Measurements from ENCODE around the gene ZC3H12D.

GRCh38 chr6:149439626-149440025 is 45.2 kb downstream of the ZC3H12D start:
- TF ChIP-seq, protein P1, sequence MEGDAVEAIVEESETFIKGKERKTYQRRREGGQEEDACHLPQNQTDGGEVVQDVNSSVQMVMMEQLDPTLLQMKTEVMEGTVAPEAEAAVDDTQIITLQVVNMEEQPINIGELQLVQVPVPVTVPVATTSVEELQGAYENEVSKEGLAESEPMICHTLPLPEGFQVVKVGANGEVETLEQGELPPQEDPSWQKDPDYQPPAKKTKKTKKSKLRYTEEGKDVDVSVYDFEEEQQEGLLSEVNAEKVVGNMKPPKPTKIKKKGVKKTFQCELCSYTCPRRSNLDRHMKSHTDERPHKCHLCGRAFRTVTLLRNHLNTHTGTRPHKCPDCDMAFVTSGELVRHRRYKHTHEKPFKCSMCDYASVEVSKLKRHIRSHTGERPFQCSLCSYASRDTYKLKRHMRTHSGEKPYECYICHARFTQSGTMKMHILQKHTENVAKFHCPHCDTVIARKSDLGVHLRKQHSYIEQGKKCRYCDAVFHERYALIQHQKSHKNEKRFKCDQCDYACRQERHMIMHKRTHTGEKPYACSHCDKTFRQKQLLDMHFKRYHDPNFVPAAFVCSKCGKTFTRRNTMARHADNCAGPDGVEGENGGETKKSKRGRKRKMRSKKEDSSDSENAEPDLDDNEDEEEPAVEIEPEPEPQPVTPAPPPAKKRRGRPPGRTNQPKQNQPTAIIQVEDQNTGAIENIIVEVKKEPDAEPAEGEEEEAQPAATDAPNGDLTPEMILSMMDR (conservative IDR thresholded peaks at IDR 0.05; ENCODE audit: low read depth in 2 of 2) = no peak
- TF ChIP-seq CREB1 (CRISPR knock-in tag; IDR thresholded peaks at IDR 0.05; ENCODE audit: low read depth) (no peak), POLR2AphosphoS5 (IDR thresholded peaks at IDR 0.05; ENCODE audit: low read depth) (no peak), EZH2 (IDR thresholded peaks at IDR 0.05; ENCODE audit: low read depth, unreplicated experiment) (no peak), ZNF114 (CRISPR knock-in tag; IDR thresholded peaks at IDR 0.05) (no peak), EZH2phosphoT487 (IDR thresholded peaks at IDR 0.05; ENCODE audit: unreplicated experiment) (no peak), NANOG (IDR thresholded peaks at IDR 0.05; ENCODE audit: borderline replicate concordance) (no peak)
- TF ChIP-seq, protein P2, sequence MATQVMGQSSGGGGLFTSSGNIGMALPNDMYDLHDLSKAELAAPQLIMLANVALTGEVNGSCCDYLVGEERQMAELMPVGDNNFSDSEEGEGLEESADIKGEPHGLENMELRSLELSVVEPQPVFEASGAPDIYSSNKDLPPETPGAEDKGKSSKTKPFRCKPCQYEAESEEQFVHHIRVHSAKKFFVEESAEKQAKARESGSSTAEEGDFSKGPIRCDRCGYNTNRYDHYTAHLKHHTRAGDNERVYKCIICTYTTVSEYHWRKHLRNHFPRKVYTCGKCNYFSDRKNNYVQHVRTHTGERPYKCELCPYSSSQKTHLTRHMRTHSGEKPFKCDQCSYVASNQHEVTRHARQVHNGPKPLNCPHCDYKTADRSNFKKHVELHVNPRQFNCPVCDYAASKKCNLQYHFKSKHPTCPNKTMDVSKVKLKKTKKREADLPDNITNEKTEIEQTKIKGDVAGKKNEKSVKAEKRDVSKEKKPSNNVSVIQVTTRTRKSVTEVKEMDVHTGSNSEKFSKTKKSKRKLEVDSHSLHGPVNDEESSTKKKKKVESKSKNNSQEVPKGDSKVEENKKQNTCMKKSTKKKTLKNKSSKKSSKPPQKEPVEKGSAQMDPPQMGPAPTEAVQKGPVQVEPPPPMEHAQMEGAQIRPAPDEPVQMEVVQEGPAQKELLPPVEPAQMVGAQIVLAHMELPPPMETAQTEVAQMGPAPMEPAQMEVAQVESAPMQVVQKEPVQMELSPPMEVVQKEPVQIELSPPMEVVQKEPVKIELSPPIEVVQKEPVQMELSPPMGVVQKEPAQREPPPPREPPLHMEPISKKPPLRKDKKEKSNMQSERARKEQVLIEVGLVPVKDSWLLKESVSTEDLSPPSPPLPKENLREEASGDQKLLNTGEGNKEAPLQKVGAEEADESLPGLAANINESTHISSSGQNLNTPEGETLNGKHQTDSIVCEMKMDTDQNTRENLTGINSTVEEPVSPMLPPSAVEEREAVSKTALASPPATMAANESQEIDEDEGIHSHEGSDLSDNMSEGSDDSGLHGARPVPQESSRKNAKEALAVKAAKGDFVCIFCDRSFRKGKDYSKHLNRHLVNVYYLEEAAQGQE (IDR thresholded peaks at IDR 0.05; ENCODE audit: unreplicated experiment) = no peak
- TF ChIP-seq, protein P3, sequence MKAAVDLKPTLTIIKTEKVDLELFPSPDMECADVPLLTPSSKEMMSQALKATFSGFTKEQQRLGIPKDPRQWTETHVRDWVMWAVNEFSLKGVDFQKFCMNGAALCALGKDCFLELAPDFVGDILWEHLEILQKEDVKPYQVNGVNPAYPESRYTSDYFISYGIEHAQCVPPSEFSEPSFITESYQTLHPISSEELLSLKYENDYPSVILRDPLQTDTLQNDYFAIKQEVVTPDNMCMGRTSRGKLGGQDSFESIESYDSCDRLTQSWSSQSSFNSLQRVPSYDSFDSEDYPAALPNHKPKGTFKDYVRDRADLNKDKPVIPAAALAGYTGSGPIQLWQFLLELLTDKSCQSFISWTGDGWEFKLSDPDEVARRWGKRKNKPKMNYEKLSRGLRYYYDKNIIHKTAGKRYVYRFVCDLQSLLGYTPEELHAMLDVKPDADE (IDR thresholded peaks at IDR 0.05) = no peak
